Panc1 (cell line): ENCODE measurements around the gene AGBL3. TPM values are rescaled to one million over a fixed set of nuclear protein-coding genes. Genes with fewer than 3 reads are reported as not detected.

Experiments
- ATAC-seq: fragments of 200-7000 bp; cut with Tn5 transposase; 2 replicates; pipeline ENCODE4 v1.9.1; 2020; ENCODE audit warnings: mild to moderate bottlenecking, moderate library complexity
- BruUV-seq: library from RNA; stranded (reverse); fragments of 400-500 nt; replicated peaks from 2 replicates; lab custom pipeline; 2021; lab: Mats Ljungman, UMichigan
- CTCF ChIA-PET: fragments of 300-600 bp; sonication (Branson Sonifier 250); formaldehyde crosslinking; loops from one replicate; lab custom pipeline; 2022; ENCODE audit warnings: antibody characterized with exemption; lab: Charles Lee
- POLR2A ChIA-PET: fragments of 300-600 bp; sonication (Branson Sonifier 250); formaldehyde crosslinking; loops from one replicate; lab custom pipeline; 2022; ENCODE audit warnings: antibody characterized with exemption; lab: Charles Lee
- DNase-seq: peaks from one replicate; pipeline ENCODE4 v3.0.0-alpha.2; 2010; ENCODE audit warnings: low read depth, low spot score
- H3K27ac ChIP-seq: 2 replicates; pipeline ENCODE4 v1.5.1; 2011; ENCODE audit warnings: mild to moderate bottlenecking, low read length, inconsistent platforms
- H3K27me3 ChIP-seq: fragments of 200-500 bp; sonication (Bioruptor generic); 2 replicates; pipeline ENCODE4 v1.6.0; 2014; ENCODE audit warnings: low read length, inconsistent platforms; ENCODE audit not compliant: control insufficient read depth, insufficient read depth
- H3K36me3 ChIP-seq: fragments of 200-500 bp; sonication (Bioruptor generic); 2 replicates; pipeline ENCODE4 v1.5.1; 2014; ENCODE audit warnings: inconsistent platforms, mild to moderate bottlenecking, low read length, moderate library complexity; ENCODE audit not compliant: control insufficient read depth, insufficient read depth
- H3K4me1 ChIP-seq: 2 replicates; pipeline ENCODE4 v1.5.1; 2011; ENCODE audit warnings: inconsistent platforms, mild to moderate bottlenecking, low read length, moderate library complexity; ENCODE audit not compliant: control insufficient read depth, insufficient read depth
- H3K4me3 ChIP-seq, 2 experiments: 2 replicates each; pipeline ENCODE4 v1.5.1; 2011 to 2012; ENCODE audit warnings: low read depth in 2 of 2, low read length in 2 of 2, mild to moderate bottlenecking in 2 of 2, inconsistent platforms in 1 of 2, moderate library complexity in 1 of 2
- H3K9me3 ChIP-seq: fragments of 200-500 bp; sonication (Bioruptor generic); 2 replicates; pipeline ENCODE4 v1.5.1; 2014; ENCODE audit warnings: low read depth, mild to moderate bottlenecking, inconsistent platforms, low read length, moderate library complexity; ENCODE audit not compliant: control insufficient read depth, insufficient read depth
- POLR2AphosphoS5 ChIP-seq: IDR thresholded peaks from 2 replicates; pipeline ENCODE4 v1.6.1; 2012; ENCODE audit warnings: mild to moderate bottlenecking, low read depth, low read length, moderate library complexity
- SIN3A ChIP-seq: IDR thresholded peaks from 2 replicates; pipeline ENCODE4 v1.6.1; 2012; ENCODE audit warnings: low read depth, mild to moderate bottlenecking, low read length, moderate library complexity, borderline replicate concordance; ENCODE audit not compliant: insufficient read depth
- TCF7L2 ChIP-seq: IDR thresholded peaks from 2 replicates; pipeline ENCODE4 v1.6.1; 2011; ENCODE audit warnings: mild to moderate bottlenecking, low read depth, low read length, inconsistent platforms
- in situ Hi-C: cut with HindIII; loops from 2 replicates; pipeline ENCODE4 v1.10.0; 2016; ENCODE audit warnings: low sequenced_read_pairs, low pct_unique_long_range_greater_than_20kb
- intact Hi-C: fragments of 100-400 bp; cut with micrococcal nuclease; formaldehyde crosslinking; loops from one replicate; pipeline ENCODE4 v1.10.0; 2022; ENCODE audit not compliant: unreplicated experiment
- total RNA-seq: library from RNA; stranded (reverse); gene quantifications from one replicate; pipeline ENCODE4 v1.2.1, GENCODE V29; 2021; ENCODE audit not compliant: unreplicated experiment
- TF ChIP-seq, protein P1 (sequence below): fragments of 450-650 bp; IDR thresholded peaks from 2 replicates; pipeline ENCODE4 v1.5.1; 2017; ENCODE audit warnings: mild to moderate bottlenecking
- TF ChIP-seq, protein P2 (sequence below), 2 experiments: IDR thresholded peaks; 2 replicates each; pipeline ENCODE4 v1.6.1; 2011 to 2012; ENCODE audit warnings: low read depth in 2 of 2, control low read depth in 1 of 2, low read length in 1 of 2, mild to moderate bottlenecking in 1 of 2, moderate library complexity in 1 of 2; ENCODE audit not compliant: insufficient read depth in 1 of 2

The AGBL3 gene
- total RNA-seq, 1 experiment from 2014 or later, result 2.5 TPM

- no peak overlapping the region for H3K4me3 ChIP-seq
- no peaks in the 10 kb centered on the region for H3K4me1 ChIP-seq
- no peaks in the 10 kb centered on the region; the same call in 1 of the 2 replicates for H3K36me3 ChIP-seq
- TF ChIP-seq, protein P1, sequence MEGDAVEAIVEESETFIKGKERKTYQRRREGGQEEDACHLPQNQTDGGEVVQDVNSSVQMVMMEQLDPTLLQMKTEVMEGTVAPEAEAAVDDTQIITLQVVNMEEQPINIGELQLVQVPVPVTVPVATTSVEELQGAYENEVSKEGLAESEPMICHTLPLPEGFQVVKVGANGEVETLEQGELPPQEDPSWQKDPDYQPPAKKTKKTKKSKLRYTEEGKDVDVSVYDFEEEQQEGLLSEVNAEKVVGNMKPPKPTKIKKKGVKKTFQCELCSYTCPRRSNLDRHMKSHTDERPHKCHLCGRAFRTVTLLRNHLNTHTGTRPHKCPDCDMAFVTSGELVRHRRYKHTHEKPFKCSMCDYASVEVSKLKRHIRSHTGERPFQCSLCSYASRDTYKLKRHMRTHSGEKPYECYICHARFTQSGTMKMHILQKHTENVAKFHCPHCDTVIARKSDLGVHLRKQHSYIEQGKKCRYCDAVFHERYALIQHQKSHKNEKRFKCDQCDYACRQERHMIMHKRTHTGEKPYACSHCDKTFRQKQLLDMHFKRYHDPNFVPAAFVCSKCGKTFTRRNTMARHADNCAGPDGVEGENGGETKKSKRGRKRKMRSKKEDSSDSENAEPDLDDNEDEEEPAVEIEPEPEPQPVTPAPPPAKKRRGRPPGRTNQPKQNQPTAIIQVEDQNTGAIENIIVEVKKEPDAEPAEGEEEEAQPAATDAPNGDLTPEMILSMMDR, result no peak
- TF ChIP-seq POLR2AphosphoS5 (no peak), SIN3A (no peak), TCF7L2 (no peak)
- TF ChIP-seq, protein P2, sequence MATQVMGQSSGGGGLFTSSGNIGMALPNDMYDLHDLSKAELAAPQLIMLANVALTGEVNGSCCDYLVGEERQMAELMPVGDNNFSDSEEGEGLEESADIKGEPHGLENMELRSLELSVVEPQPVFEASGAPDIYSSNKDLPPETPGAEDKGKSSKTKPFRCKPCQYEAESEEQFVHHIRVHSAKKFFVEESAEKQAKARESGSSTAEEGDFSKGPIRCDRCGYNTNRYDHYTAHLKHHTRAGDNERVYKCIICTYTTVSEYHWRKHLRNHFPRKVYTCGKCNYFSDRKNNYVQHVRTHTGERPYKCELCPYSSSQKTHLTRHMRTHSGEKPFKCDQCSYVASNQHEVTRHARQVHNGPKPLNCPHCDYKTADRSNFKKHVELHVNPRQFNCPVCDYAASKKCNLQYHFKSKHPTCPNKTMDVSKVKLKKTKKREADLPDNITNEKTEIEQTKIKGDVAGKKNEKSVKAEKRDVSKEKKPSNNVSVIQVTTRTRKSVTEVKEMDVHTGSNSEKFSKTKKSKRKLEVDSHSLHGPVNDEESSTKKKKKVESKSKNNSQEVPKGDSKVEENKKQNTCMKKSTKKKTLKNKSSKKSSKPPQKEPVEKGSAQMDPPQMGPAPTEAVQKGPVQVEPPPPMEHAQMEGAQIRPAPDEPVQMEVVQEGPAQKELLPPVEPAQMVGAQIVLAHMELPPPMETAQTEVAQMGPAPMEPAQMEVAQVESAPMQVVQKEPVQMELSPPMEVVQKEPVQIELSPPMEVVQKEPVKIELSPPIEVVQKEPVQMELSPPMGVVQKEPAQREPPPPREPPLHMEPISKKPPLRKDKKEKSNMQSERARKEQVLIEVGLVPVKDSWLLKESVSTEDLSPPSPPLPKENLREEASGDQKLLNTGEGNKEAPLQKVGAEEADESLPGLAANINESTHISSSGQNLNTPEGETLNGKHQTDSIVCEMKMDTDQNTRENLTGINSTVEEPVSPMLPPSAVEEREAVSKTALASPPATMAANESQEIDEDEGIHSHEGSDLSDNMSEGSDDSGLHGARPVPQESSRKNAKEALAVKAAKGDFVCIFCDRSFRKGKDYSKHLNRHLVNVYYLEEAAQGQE (IDR thresholded peaks at IDR 0.05; ENCODE audit: insufficient read depth in 1 of 2, low read depth in 2 of 2, low read length in 1 of 2), result no peak
- H3K27me3 ChIP-seq, result no peaks in the 10 kb centered on the region
- H3K27ac ChIP-seq, result no peak overlapping the region
- no TSS peak for BruUV-seq
- no peak for ATAC-seq
- H3K9me3 ChIP-seq, result no peaks in the 10 kb centered on the region
- DNase-seq, result no peak
- intact Hi-C loops, result no loop called here
- ChIA-PET POLR2A (no interaction called here), CTCF (no interaction called here)
- in situ Hi-C loops, result no loop called here
These were observed 175.4 kb downstream of the AGBL3 start for GRCh38 chr7:135161669-135162068.

DNA sequence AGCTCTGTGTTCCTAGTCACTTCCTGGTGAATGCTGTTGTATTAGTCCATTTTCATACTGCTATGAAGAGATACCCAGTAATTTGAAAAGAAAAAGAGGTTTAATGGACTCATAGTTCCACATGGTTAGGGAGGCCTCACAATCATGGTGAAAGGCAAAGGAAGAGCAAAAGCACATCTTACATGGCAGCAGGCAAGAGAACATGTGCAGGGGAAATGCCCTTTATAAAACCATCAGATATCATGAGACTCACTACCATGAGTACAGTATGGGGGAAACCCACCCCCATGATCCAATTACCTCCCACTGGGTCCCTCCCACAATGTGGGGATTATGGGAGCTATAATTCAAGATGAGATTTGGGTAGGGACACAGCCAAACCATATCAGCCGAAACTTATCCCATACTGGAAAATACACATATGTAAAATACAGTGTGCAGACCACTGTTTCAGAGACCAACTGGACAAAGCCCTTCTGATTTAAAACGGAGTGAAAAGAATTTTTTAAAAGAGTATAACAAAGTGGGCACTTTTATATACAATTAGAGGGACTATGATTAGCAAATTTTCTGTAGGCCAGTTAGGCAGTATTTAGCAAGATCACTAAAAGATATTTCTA is 176.2 kb downstream of the AGBL3 start:
- POLR2A ChIA-PET, result no interaction called here
- BruUV-seq, result no TSS peak
- H3K27ac ChIP-seq, result no peak overlapping the region
- H3K4me3 ChIP-seq, result no peak overlapping the region
- no peaks in the 10 kb centered on the region for H3K9me3 ChIP-seq
- DNase-seq (no peak), ATAC-seq (no peak)
- CTCF ChIA-PET, result no interaction called here
- TF ChIP-seq, protein P1, result no peak
- H3K27me3 ChIP-seq, result no peaks in the 10 kb centered on the region
- no peaks in the 10 kb centered on the region; the same call in 1 of the 2 replicates for H3K36me3 ChIP-seq
- intact Hi-C loops, result no loop called here
- no peaks in the 10 kb centered on the region for H3K4me1 ChIP-seq
- in situ Hi-C loops, result no loop called here
